HEK293 (cell line): ENCODE data around the gene STUB1.

Experiments
- CTCF ChIA-PET: fragments of 350-600 bp; formaldehyde crosslinking; extraction: SDS; loops from one replicate; lab custom pipeline; 2021; ENCODE audit warnings: antibody characterized with exemption; lab: Yijun Ruan, JAX
- POLR2A ChIA-PET: fragments of 300-600 bp; formaldehyde crosslinking; extraction: SDS; loops from one replicate; lab custom pipeline; 2020; ENCODE audit warnings: antibody characterized with exemption, inconsistent platforms; lab: Yijun Ruan, JAX
- H3K27ac ChIP-seq: fragments of 200-500 bp; sonication (Bioruptor generic); 2 replicates; pipeline ENCODE4 v1.5.1; 2014; ENCODE audit warnings: low read depth, low read length, control low read depth, inconsistent platforms; ENCODE audit errors: extremely low read depth
- H3K36me3 ChIP-seq, 2 experiments: fragments of 200-500 bp in 1 of 2; sonication (Bioruptor generic) in 1 of 2; 1 replicate in 1 of 2; 2 replicates in 1 of 2; pipeline ENCODE4 v1.5.1; 2014 to 2017; ENCODE audit warnings: inconsistent platforms in 2 of 2, low read length in 2 of 2; ENCODE audit not compliant: control insufficient read depth in 2 of 2, insufficient read depth in 1 of 2
- H3K4me1 ChIP-seq: fragments of 200-500 bp; sonication (Bioruptor generic); 2 replicates; pipeline ENCODE4 v1.5.1; 2014; ENCODE audit warnings: mild to moderate bottlenecking, low read length, inconsistent platforms; ENCODE audit not compliant: control insufficient read depth, insufficient read depth
- H3K4me3 ChIP-seq: 2 replicates; pipeline ENCODE4 v1.5.1; 2011; ENCODE audit warnings: low read depth, mild to moderate bottlenecking, control low read depth, low read length, moderate library complexity
- H3K9me3 ChIP-seq: fragments of 200-500 bp; sonication (Bioruptor generic); 2 replicates; pipeline ENCODE4 v1.5.1; 2014; ENCODE audit warnings: low read depth, low read length, inconsistent platforms; ENCODE audit not compliant: control insufficient read depth, insufficient read depth
- BCL11B ChIP-seq: fragments of 450-650 bp; formaldehyde crosslinking; IDR thresholded peaks from 2 replicates; pipeline ENCODE4 v1.5.1; 2016; ENCODE audit warnings: low read depth, missing biosample characterization, missing genetic modification characterization
- EGR2 ChIP-seq: fragments of 450-650 bp; formaldehyde crosslinking; IDR thresholded peaks from 2 replicates; pipeline ENCODE4 v1.5.1; 2016; ENCODE audit warnings: low read depth, missing biosample characterization, missing genetic modification characterization
- PATZ1 ChIP-seq: fragments of 450-650 bp; formaldehyde crosslinking; IDR thresholded peaks from 2 replicates; pipeline ENCODE4 v1.5.1; 2016; ENCODE audit warnings: missing biosample characterization, missing genetic modification characterization
- PRDM6 ChIP-seq: fragments of 450-650 bp; formaldehyde crosslinking; IDR thresholded peaks from 2 replicates; pipeline ENCODE4 v1.5.1; 2017; ENCODE audit warnings: missing biosample characterization, missing genetic modification characterization
- SCRT1 ChIP-seq: fragments of 450-650 bp; formaldehyde crosslinking; IDR thresholded peaks from 2 replicates; pipeline ENCODE4 v1.5.1; 2016; ENCODE audit warnings: missing biosample characterization, missing genetic modification characterization, borderline replicate concordance
- SP2 ChIP-seq: fragments of 450-650 bp; formaldehyde crosslinking; IDR thresholded peaks from 2 replicates; pipeline ENCODE4 v1.5.1; 2016; ENCODE audit warnings: missing biosample characterization, missing genetic modification characterization
- SP3 ChIP-seq: fragments of 450-650 bp; formaldehyde crosslinking; IDR thresholded peaks from 2 replicates; pipeline ENCODE4 v1.5.1; 2016; ENCODE audit warnings: missing biosample characterization, missing genetic modification characterization
- WT1 ChIP-seq: fragments of 450-650 bp; formaldehyde crosslinking; IDR thresholded peaks from 2 replicates; pipeline ENCODE4 v1.5.1; 2016; ENCODE audit warnings: missing biosample characterization, missing genetic modification characterization
- ZBTB1 ChIP-seq: fragments of 450-650 bp; formaldehyde crosslinking; IDR thresholded peaks from 2 replicates; pipeline ENCODE4 v1.5.1; 2016; ENCODE audit warnings: missing biosample characterization, missing genetic modification characterization
- ZBTB17 ChIP-seq: fragments of 450-650 bp; formaldehyde crosslinking; IDR thresholded peaks from 2 replicates; pipeline ENCODE4 v1.5.1; 2016; ENCODE audit warnings: missing biosample characterization, missing genetic modification characterization
- ZFHX2 ChIP-seq: fragments of 450-650 bp; formaldehyde crosslinking; conservative IDR thresholded peaks from 2 replicates; pipeline ENCODE4 v1.5.1; 2016; ENCODE audit warnings: missing biosample characterization, missing genetic modification characterization
- ZNF324 ChIP-seq: fragments of 450-650 bp; formaldehyde crosslinking; IDR thresholded peaks from 2 replicates; pipeline ENCODE4 v1.5.1; 2016; ENCODE audit warnings: missing biosample characterization, missing genetic modification characterization
- ZNF366 ChIP-seq: fragments of 450-650 bp; formaldehyde crosslinking; conservative IDR thresholded peaks from 2 replicates; pipeline ENCODE4 v1.5.1; 2016; ENCODE audit warnings: missing biosample characterization, missing genetic modification characterization
- ZNF398 ChIP-seq: fragments of 450-650 bp; formaldehyde crosslinking; IDR thresholded peaks from 2 replicates; pipeline ENCODE4 v1.5.1; 2017; ENCODE audit warnings: missing biosample characterization, missing genetic modification characterization
- ZNF426 ChIP-seq: fragments of 450-650 bp; formaldehyde crosslinking; IDR thresholded peaks from 2 replicates; pipeline ENCODE4 v1.5.1; 2017; ENCODE audit warnings: missing biosample characterization, missing genetic modification characterization, mild to moderate bottlenecking, inconsistent platforms, moderate library complexity
- ZNF600 ChIP-seq: fragments of 450-650 bp; formaldehyde crosslinking; IDR thresholded peaks from 2 replicates; pipeline ENCODE4 v1.5.1; 2016; ENCODE audit warnings: missing biosample characterization, missing genetic modification characterization
- ZSCAN23 ChIP-seq: fragments of 450-650 bp; formaldehyde crosslinking; IDR thresholded peaks from 2 replicates; pipeline ENCODE4 v1.5.1; 2016; ENCODE audit warnings: missing biosample characterization, missing genetic modification characterization

STUB1 gene

GRCh38 chr16:630815-631405, 49.3 kb upstream of the STUB1 start, which contains the start of gene WFIKKN1 (continued):
- no peak for TF ChIP-seq ZBTB1
- peak; percentile 88 for TF ChIP-seq SCRT1 (tag by site-specific recombination)
- no peak for TF ChIP-seq PRDM6
- TF ChIP-seq BCL11B (tag by site-specific recombination), result peak; percentile 62; the same call in 1 of the 2 replicates
- TF ChIP-seq ZFHX2 (tag by site-specific recombination), result peak; percentile 60
- peak; percentile 54 for TF ChIP-seq PATZ1 (tag by site-specific recombination)
- TF ChIP-seq EGR2 (tag by site-specific recombination), result no peak

- TF ChIP-seq WT1 (tag by site-specific recombination), result peak; percentile 68
- peak; percentile 48 for TF ChIP-seq SP2
- TF ChIP-seq EGR2 (tag by site-specific recombination), result peak; percentile 91
- TF ChIP-seq SP3, result peak; percentile 85
- no peak for TF ChIP-seq ZNF426 (tag by site-specific recombination)
- TF ChIP-seq ZFHX2 (tag by site-specific recombination), result peak; percentile 66
- TF ChIP-seq ZNF398 (tag by site-specific recombination), result 0 out of 2 replicates have a peak, but pooled peaks have one; percentile 26
- TF ChIP-seq ZBTB17 (tag by site-specific recombination), result peak; percentile 22; the same call in 1 of the 2 replicates
- no peak for TF ChIP-seq ZNF324
- peak; percentile 94 for TF ChIP-seq ZNF366 (tag by site-specific recombination)
- H3K4me1 ChIP-seq, result peaks cover 2% of the 10 kb centered on the region; the same call in 1 of the 2 replicates
Measured at GRCh38 chr16:631808-632358, 48.3 kb upstream of the STUB1 start.

GRCh38 chr16:632486-633335, 47.5 kb upstream of the STUB1 start:
- Histone ChIP-seq H3K4me1 (peaks cover 4% of the 10 kb centered on the region; the same call in 1 of the 2 replicates), H3K36me3 (peaks cover 0 to 20% of the 10 kb centered on the region in 2 experiments; a peak in 1 of 3 replicates)
- POLR2A ChIA-PET, result interaction anchor here (1.3 kb wide), 1 partner anchor 8 kb away, joined by 3 read pairs; no protein-coding TSS in a partner anchor

More at GRCh38 chr16:631808-632358, 48.3 kb upstream of the STUB1 start:
- Histone ChIP-seq H3K9me3 (no peaks in the 10 kb centered on the region), H3K4me3 (no peak overlapping the region), H3K27ac (no peak overlapping the region), H3K36me3 (peaks cover 0 to 20% of the 10 kb centered on the region in 2 experiments; a peak in 1 of 3 replicates)
- ChIA-PET POLR2A (interaction anchor here (0.7 kb wide), 1 partner anchor 14 kb away, joined by 3 read pairs; no protein-coding TSS in a partner anchor), CTCF (no interaction called here)

More at GRCh38 chr16:632486-633335, 47.5 kb upstream of the STUB1 start:
- no peaks in the 10 kb centered on the region for H3K9me3 ChIP-seq
- TF ChIP-seq ZNF600 (tag by site-specific recombination), result peak; percentile 75; the same call in 1 of the 2 replicates
- no peak for TF ChIP-seq ZSCAN23 (tag by site-specific recombination)
- no peak overlapping the region for H3K27ac ChIP-seq
- H3K4me3 ChIP-seq, result no peak overlapping the region
- CTCF ChIA-PET, result no interaction called here
